H1 (cell line): Measurements from ENCODE around the gene UBE2F. TPM values are rescaled to one million over a fixed set of nuclear protein-coding genes. Genes with fewer than 3 reads are reported as not detected.

Experiments used
- CTCF ChIA-PET: fragments of 300-600 bp; sonication (Branson Sonifier 250); formaldehyde crosslinking; loops from one replicate; lab custom pipeline; 2021; ENCODE audit not compliant: partially characterized antibody; lab: Charles Lee
- POLR2A ChIA-PET: fragments of 300-600 bp; sonication (Branson Sonifier 250); formaldehyde crosslinking; loops from one replicate; lab custom pipeline; 2021; ENCODE audit warnings: inconsistent platforms; ENCODE audit not compliant: partially characterized antibody; lab: Charles Lee
- DNase-seq, 2 experiments: peaks; one replicate each; pipeline versions ENCODE4 v3.0.0 to v3.0.0-alpha.2; 2010 to 2022; ENCODE audit warnings: low spot score in 2 of 2, low read depth in 1 of 2, mixed read lengths in 1 of 2
- FAIRE-seq: peaks from 2 replicates; lab custom pipeline; 2011; peaks lifted over from hg19 to GRCh38; lab: Jason Lieb, UNC
- H2AFZ ChIP-seq: 2 replicates; pipeline ENCODE4 v1.8.1; 2012; ENCODE audit warnings: low read length, inconsistent platforms
- H2AK5ac ChIP-seq: 2 replicates; pipeline ENCODE4 v1.6.1; 2013; ENCODE audit warnings: low read depth, low read length
- H2BK120ac ChIP-seq: replicated peaks from 2 replicates; pipeline ENCODE3; 2013; ENCODE audit warnings: low read depth, low read length, inconsistent platforms
- H2BK12ac ChIP-seq: 2 replicates; pipeline ENCODE4 v1.6.1; 2013; ENCODE audit warnings: low read depth, low read length
- H2BK15ac ChIP-seq: 2 replicates; pipeline ENCODE4 v1.6.1; 2013; ENCODE audit warnings: low read length
- H2BK20ac ChIP-seq: 2 replicates; pipeline ENCODE4 v1.6.1; 2013; ENCODE audit warnings: low read length
- H2BK5ac ChIP-seq: 2 replicates; pipeline ENCODE4 v1.6.1; 2013; ENCODE audit warnings: low read depth, low read length
- H3K14ac ChIP-seq: 2 replicates; pipeline ENCODE4 v1.6.1; 2013; ENCODE audit warnings: inconsistent platforms; ENCODE audit not compliant: insufficient read length
- H3K18ac ChIP-seq: 2 replicates; pipeline ENCODE4 v1.6.1; 2013; ENCODE audit warnings: low read length; ENCODE audit errors: extremely low read depth
- H3K23ac ChIP-seq: 2 replicates; pipeline ENCODE4 v1.6.1; 2013; ENCODE audit warnings: inconsistent platforms; ENCODE audit not compliant: insufficient read length
- H3K23me2 ChIP-seq: 2 replicates; pipeline ENCODE4 v1.6.1; 2013; ENCODE audit warnings: low read depth, low read length
- H3K27ac ChIP-seq: 2 replicates; pipeline ENCODE4 v1.6.1; 2011; ENCODE audit warnings: low read depth, low read length, inconsistent platforms
- H3K27me3 ChIP-seq, 4 experiments: replicated peaks in 1 of 4; 1 replicate in 1 of 4; 2 replicates in 3 of 4; pipeline versions ENCODE4 v1.6.1 to v1.8.1; 2011 to 2013; ENCODE audit warnings: low read length in 3 of 4, mild to moderate bottlenecking in 3 of 4, inconsistent platforms in 2 of 4, mixed read lengths in 2 of 4, moderate library complexity in 1 of 4; ENCODE audit not compliant: control insufficient read depth in 3 of 4, insufficient read depth in 3 of 4; ENCODE audit errors: extremely low read depth in 1 of 4
- H3K36me3 ChIP-seq, 4 experiments: 2 replicates each; pipeline versions ENCODE4 v1.6.1 to v1.8.1; 2011 to 2013; ENCODE audit warnings: mild to moderate bottlenecking in 4 of 4, low read length in 3 of 4, moderate library complexity in 2 of 4, control low read depth in 1 of 4, inconsistent platforms in 1 of 4; ENCODE audit not compliant: insufficient read depth in 4 of 4, control insufficient read depth in 2 of 4
- H3K4ac ChIP-seq: replicated peaks from 2 replicates; pipeline ENCODE3; 2013; ENCODE audit warnings: low read length, low read depth, mixed read lengths, inconsistent platforms; ENCODE audit not compliant: insufficient read length
- H3K4me1 ChIP-seq, 4 experiments: replicated peaks in 1 of 4; 1 replicate in 1 of 4; 2 replicates in 3 of 4; pipeline versions ENCODE4 v1.6.1 to v1.8.1; 2011 to 2013; ENCODE audit warnings: low read length in 3 of 4, inconsistent platforms in 2 of 4, mixed read lengths in 1 of 4; ENCODE audit not compliant: insufficient read depth in 4 of 4, control insufficient read depth in 3 of 4
- H3K4me2 ChIP-seq, 2 experiments: 2 replicates each; pipeline versions ENCODE4 v1.6.1 to v1.8.1; 2011 to 2013; ENCODE audit warnings: low read depth in 2 of 2, low read length in 2 of 2, control low read depth in 1 of 2, inconsistent platforms in 1 of 2, mild to moderate bottlenecking in 1 of 2; ENCODE audit not compliant: insufficient read depth in 1 of 2
- H3K4me3 ChIP-seq, 4 experiments: fragments of 200-600, 300-600 bp in 1 of 4; sonication (generic), shearing (Covaris generic), sonication (Bioruptor Twin) in 1 of 4; 2 replicates each; pipeline versions ENCODE4 v1.5.1 to v1.8.1; 2011 to 2016; ENCODE audit warnings: low read length in 4 of 4, low read depth in 3 of 4, control low read depth in 2 of 4, inconsistent platforms in 2 of 4, mild to moderate bottlenecking in 2 of 4, mixed read lengths in 1 of 4, moderate library complexity in 1 of 4; ENCODE audit not compliant: insufficient read depth in 2 of 4; ENCODE audit errors: extremely low read depth in 1 of 4
- H3K56ac ChIP-seq: replicated peaks from 2 replicates; pipeline ENCODE3; 2013; ENCODE audit warnings: low read depth, mild to moderate bottlenecking, mixed read lengths, low read length, inconsistent platforms; ENCODE audit not compliant: insufficient read length
- H3K79me1 ChIP-seq: 2 replicates; pipeline ENCODE4 v1.6.1; 2013; ENCODE audit warnings: low read depth, low read length, control low read depth
- H3K79me2 ChIP-seq, 2 experiments: 2 replicates each; pipeline versions ENCODE4 v1.6.1 to v1.8.1; 2012 to 2013; ENCODE audit warnings: low read length in 2 of 2, mild to moderate bottlenecking in 2 of 2, inconsistent platforms in 1 of 2; ENCODE audit not compliant: insufficient read depth in 2 of 2, control insufficient read depth in 1 of 2
- H3K9ac ChIP-seq, 4 experiments: replicated peaks in 1 of 4; 1 replicate in 1 of 4; 2 replicates in 3 of 4; pipeline versions ENCODE4 v1.6.1 to v1.8.1; 2011 to 2013; ENCODE audit warnings: low read depth in 3 of 4, low read length in 3 of 4, control low read depth in 2 of 4, mild to moderate bottlenecking in 2 of 4, moderate library complexity in 2 of 4, inconsistent platforms in 1 of 4; ENCODE audit errors: extremely low read depth in 1 of 4
- H3K9me3 ChIP-seq, 2 experiments: 2 replicates each; pipeline versions ENCODE4 v1.6.1 to v1.8.1; 2012 to 2013; ENCODE audit warnings: mild to moderate bottlenecking in 2 of 2, moderate library complexity in 2 of 2, control low read depth in 1 of 2, inconsistent platforms in 1 of 2, low read depth in 1 of 2, low read length in 1 of 2, mixed read lengths in 1 of 2; ENCODE audit not compliant: insufficient read depth in 2 of 2
- H4K20me1 ChIP-seq, 2 experiments: replicated peaks in 1 of 2; 2 replicates each; pipeline versions ENCODE3 to v1.8.1; 2011 to 2013; ENCODE audit warnings: inconsistent platforms in 2 of 2, low read length in 2 of 2, mild to moderate bottlenecking in 1 of 2; ENCODE audit not compliant: insufficient read depth in 2 of 2, control insufficient read depth in 1 of 2
- H4K5ac ChIP-seq: 2 replicates; pipeline ENCODE4 v1.6.1; 2013; ENCODE audit warnings: low read length, low read depth, mixed read lengths, inconsistent platforms; ENCODE audit not compliant: insufficient read length
- H4K8ac ChIP-seq: 2 replicates; pipeline ENCODE4 v1.8.0; 2013; ENCODE audit warnings: mild to moderate bottlenecking, moderate library complexity, low read length, inconsistent platforms; ENCODE audit not compliant: insufficient read depth; ENCODE audit errors: extremely low read depth
- H4K91ac ChIP-seq: replicated peaks from 2 replicates; pipeline ENCODE3; 2013; ENCODE audit warnings: low read length, mixed read lengths, inconsistent platforms; ENCODE audit not compliant: insufficient read length
- BACH1 ChIP-seq: IDR thresholded peaks from 2 replicates; pipeline ENCODE4 v1.6.1; 2012; ENCODE audit warnings: low read length, improper control_type of control experiment
- CTBP2 ChIP-seq: IDR thresholded peaks from 2 replicates; pipeline ENCODE4 v1.7.0; 2011; ENCODE audit warnings: borderline replicate concordance, mild to moderate bottlenecking, moderate library complexity, mixed read lengths, low read length; ENCODE audit not compliant: insufficient read depth, insufficient read length
- E2F6 ChIP-seq: IDR thresholded peaks from 2 replicates; pipeline ENCODE4 v1.6.1; 2012; ENCODE audit warnings: inconsistent platforms
- EP300 ChIP-seq, 2 experiments: IDR thresholded peaks; 1 replicate in 1 of 2; 2 replicates in 1 of 2; pipeline ENCODE4 v1.6.1; 2011 to 2012; ENCODE audit warnings: low read depth in 2 of 2, low read length in 2 of 2, mild to moderate bottlenecking in 2 of 2, borderline replicate concordance in 1 of 2, inconsistent platforms in 1 of 2, moderate library complexity in 1 of 2
- KDM5A ChIP-seq: fragments of 200-600 bp; IDR thresholded peaks from 2 replicates; pipeline ENCODE4 v1.7.1; 2012; ENCODE audit warnings: mild to moderate bottlenecking, low read length, inconsistent platforms, mixed read lengths
- MAFK ChIP-seq: IDR thresholded peaks from 2 replicates; pipeline ENCODE4 v1.6.1; 2012; ENCODE audit warnings: low read depth, mild to moderate bottlenecking, improper control_type of control experiment, low read length
- RAD21 ChIP-seq, 2 experiments: IDR thresholded peaks in 1 of 2; conservative IDR thresholded peaks in 1 of 2; 2 replicates each; pipeline ENCODE4 v1.6.1; 2011; ENCODE audit warnings: low read depth in 2 of 2, low read length in 2 of 2, improper control_type of control experiment in 1 of 2, inconsistent platforms in 1 of 2, mild to moderate bottlenecking in 1 of 2, moderate library complexity in 1 of 2
- RFX5 ChIP-seq: IDR thresholded peaks from 2 replicates; pipeline ENCODE4 v1.6.1; 2011; ENCODE audit warnings: low read depth, low read length, improper control_type of control experiment, borderline replicate concordance
- WGBS, 2 experiments: shearing (Covaris generic) in 1 of 2; methylation state at CpG; one replicate each; pipeline versions ENCODE4 v1.1.6 to v1.1.7; 2013 to 2015; ENCODE audit warnings: low lambda C conversion rate in 2 of 2, mixed read lengths in 2 of 2, inconsistent platforms in 1 of 2, low coverage in 1 of 2, missing lambda C conversion rate in 1 of 2; ENCODE audit not compliant: insufficient replicate concordance in 2 of 2, insufficient coverage in 1 of 2, insufficient read length in 1 of 2; ENCODE audit errors: extremely low coverage in 1 of 2, missing lambda C conversion rate in 1 of 2; 5-methylcytosine and 5-hydroxymethylcytosine counted together
- polyA plus RNA-seq, 7 experiments: library from polyadenylated mRNA; depleted of rRNA in 3 of 7; stranded (reverse) in 5 of 7; unstranded in 2 of 7; fragments of >200 nt in 5 of 7; fragments of 200-250 nt in 2 of 7; gene quantifications; 1 replicate in 5 of 7; 2 replicates in 1 of 7; 4 replicates in 1 of 7; pipeline versions ENCODE4 v1.2.1 to v1.2.3, GENCODE V29; 2011 to 2013; ENCODE audit warnings: missing spikeins in 2 of 7, mixed read lengths in 2 of 7
- total RNA-seq: library from RNA; stranded (reverse); fragmentation: NEBNext Ultra II Directional; extraction: Animal tissue kit (Norgen Biotek cat#: 25700); gene quantifications from 2 replicates; pipeline ENCODE4 v1.2.1, GENCODE V29; 2021

Gene UBE2F
- total and polyA plus RNA-seq, 2 of the 8 experiments (the other 6 are each of a cell fraction or from before 2014, with no cell fraction given) = 43.3 to 59.8 TPM

GRCh38 chr2:237980751-237981150 lies 13.9 kb downstream of the UBE2F start:
- Histone ChIP-seq H3K23me2 (no peaks in the 10 kb centered on the region), H3K4me1 (peaks cover 2 to 8% (median 3%) of the 10 kb centered on the region in 4 experiments), H3K36me3 (no peaks in the 10 kb centered on the region), H3K4ac (no peak overlapping the region), H3K23ac (no peak overlapping the region), H4K91ac (no peak overlapping the region), H3K56ac (no peak overlapping the region), H2BK5ac (no peak overlapping the region), H2BK20ac (no peak overlapping the region), H3K18ac (no peak overlapping the region), H3K14ac (no peak overlapping the region), H4K20me1 (peaks cover 2 to 22% of the 10 kb centered on the region in 2 experiments), H2BK15ac (no peak overlapping the region), H4K5ac (no peak overlapping the region), H3K27ac (no peak overlapping the region), H3K79me1 (peaks cover 29% of the 10 kb centered on the region), H2BK12ac (no peak overlapping the region), H2AFZ (no peak overlapping the region), H3K9me3 (no peaks in the 10 kb centered on the region), H3K79me2 (peaks cover 5 to 86% of the 10 kb centered on the region in 2 experiments; a peak in 3 of 4 replicates), H3K27me3 (no peaks in the 10 kb centered on the region), H2AK5ac (no peak overlapping the region), H3K4me3 (no peak overlapping the region), H3K9ac (no peak overlapping the region), H2BK120ac (no peak overlapping the region), H3K4me2 (no peak overlapping the region), H4K8ac (no peak overlapping the region)
- FAIRE-seq = no peak
- no peak for DNase-seq
- TF ChIP-seq BACH1 (no peak), RAD21 (IDR thresholded peaks at IDR 0.05 in 1 of 2, conservative IDR thresholded peaks at IDR 0.05 in 1 of 2; ENCODE audit: low read depth in 2 of 2, low read length in 2 of 2) (no peak), CTBP2 (no peak), E2F6 (no peak), EP300 (IDR thresholded peaks at IDR 0.05; ENCODE audit: borderline replicate concordance in 1 of 2, low read depth in 2 of 2, low read length in 2 of 2) (no peak), RFX5 (no peak), KDM5A (no peak), MAFK (no peak)
- ChIA-PET POLR2A (interaction anchor here (0.9 to 1.6 kb wide), 3 partner anchors 11 to 48 kb away, joined by 3 to 4 read pairs (median 4); no protein-coding TSS in a partner anchor), CTCF (interaction anchor here (0.6 to 4.7 kb wide), 5 partner anchors 12 to 1161 kb away, joined by 3 to 24 read pairs (median 3); no protein-coding TSS in a partner anchor)
- WGBS, 2 experiments = 87% methylated on average over 6 of the region's 6 CpGs; no CpG with 5 or more reads in 1 of the 2 experiments
